ENCODE measurements around the gene USP54. TPM values are rescaled to one million over a fixed set of nuclear protein-coding genes. Genes with fewer than 3 reads are reported as not detected.

The USP54 gene
- total and polyA plus RNA-seq, 2 of the 13 experiments (the other 11 are each of a cell fraction or from before 2014, with no cell fraction given), result 18.1 to 25.0 TPM

- Histone ChIP-seq H3K9ac (ENCODE audit: insufficient read depth, low read depth, low read length) (peak overlapping the region; percentile 99), H2AFZ (ENCODE audit: low read length) (peak overlapping the region; percentile 82), H3K27ac (ENCODE audit: extremely low read length, insufficient read depth, low read length) (peak overlapping the region; percentile 84), H3K36me3 (replicated peaks in 1 of 2; ENCODE audit: control insufficient read depth in 1 of 2, insufficient read depth in 2 of 2, low read length in 2 of 2) (no peaks in the 10 kb centered on the region), H3K27me3 (ENCODE audit: control insufficient read depth in 1 of 2, insufficient read depth in 2 of 2, low read length in 2 of 2) (no peaks in the 10 kb centered on the region; a peak in 1 of 5 replicates), H4K20me1 (ENCODE audit: insufficient read depth, low read length) (no peaks in the 10 kb centered on the region), H3K9me3 (ENCODE audit: low read length) (no peaks in the 10 kb centered on the region), H3K4me2 (ENCODE audit: low read depth, low read length) (peak overlapping the region; percentile 89), H3K4me1 (ENCODE audit: insufficient read depth, low read length) (peaks cover 39% of the 10 kb centered on the region), H3K79me2 (ENCODE audit: insufficient read depth, low read length) (peaks cover 23% of the 10 kb centered on the region), H3K4me3 (replicated peaks in 1 of 3; ENCODE audit: insufficient read depth in 1 of 3, low read depth in 2 of 3, low read length in 3 of 3) (peak overlapping the region; percentile 75 to 92 (median 89))
- intact Hi-C loops (cut with micrococcal nuclease; ENCODE audit: unreplicated experiment), result loop anchor here (2.0 to 5.0 kb wide), 2 partner anchors 39 to 214 kb away; partner anchors contain the start of gene ANXA7
- TSS peak; percentile 90 for BruUV-seq (replicated peaks)
- FAIRE-seq (peak; percentile 87), ATAC-seq (peak; percentile 96), DNase-seq (ENCODE audit: low spot score) (peak; percentile 96)
- ChIA-PET CTCF (ENCODE audit: low intra/inter-chr PET ratio, low total read pairs) (no interaction called here), POLR2A (interaction anchor here (0.7 to 2.6 kb wide), 19 partner anchors 9 to 214 kb away, joined by 3 to 13 read pairs (median 4); partner anchors contain the start of genes PPP3CB and USP54)
- in situ Hi-C loops (cut with HindIII; ENCODE audit: extremely low pct_ligation_motif_present, low pct_unique_long_range_greater_than_20kb), result loop anchor here (25.0 kb wide), 1 partner anchor 364 kb away; the partner anchor contains the start of gene MRPS16
- WGBS (ENCODE audit: low lambda C conversion rate), result 2% methylated on average over 42 of the region's 42 CpGs
- peak; percentile 96 for TF ChIP-seq YY1 (IDR thresholded peaks at IDR 0.05; ENCODE audit: insufficient read depth, insufficient replicate concordance, low read depth, low read length)
- TF ChIP-seq ZNF761 (CRISPR knock-in tag; conservative IDR thresholded peaks at IDR 0.05), result no peak
- TF ChIP-seq ATF2 (CRISPR knock-in tag; IDR thresholded peaks at IDR 0.05), result peak; percentile 45; the same call in 1 of the 2 replicates
- TF ChIP-seq, protein P1, sequence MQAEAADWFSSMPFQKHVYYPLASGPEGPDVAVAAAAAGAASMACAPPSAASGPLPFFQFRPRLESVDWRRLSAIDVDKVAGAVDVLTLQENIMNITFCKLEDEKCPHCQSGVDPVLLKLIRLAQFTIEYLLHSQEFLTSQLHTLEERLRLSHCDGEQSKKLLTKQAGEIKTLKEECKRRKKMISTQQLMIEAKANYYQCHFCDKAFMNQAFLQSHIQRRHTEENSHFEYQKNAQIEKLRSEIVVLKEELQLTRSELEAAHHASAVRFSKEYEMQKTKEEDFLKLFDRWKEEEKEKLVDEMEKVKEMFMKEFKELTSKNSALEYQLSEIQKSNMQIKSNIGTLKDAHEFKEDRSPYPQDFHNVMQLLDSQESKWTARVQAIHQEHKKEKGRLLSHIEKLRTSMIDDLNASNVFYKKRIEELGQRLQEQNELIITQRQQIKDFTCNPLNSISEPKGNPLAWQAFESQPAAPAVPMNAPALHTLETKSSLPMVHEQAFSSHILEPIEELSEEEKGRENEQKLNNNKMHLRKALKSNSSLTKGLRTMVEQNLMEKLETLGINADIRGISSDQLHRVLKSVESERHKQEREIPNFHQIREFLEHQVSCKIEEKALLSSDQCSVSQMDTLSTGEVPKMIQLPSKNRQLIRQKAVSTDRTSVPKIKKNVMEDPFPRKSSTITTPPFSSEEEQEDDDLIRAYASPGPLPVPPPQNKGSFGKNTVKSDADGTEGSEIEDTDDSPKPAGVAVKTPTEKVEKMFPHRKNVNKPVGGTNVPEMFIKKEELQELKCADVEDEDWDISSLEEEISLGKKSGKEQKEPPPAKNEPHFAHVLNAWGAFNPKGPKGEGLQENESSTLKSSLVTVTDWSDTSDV (CRISPR knock-in tag; IDR thresholded peaks at IDR 0.05), result no peak
- TF ChIP-seq ZBTB21 (CRISPR knock-in tag; IDR thresholded peaks at IDR 0.05), result no peak
- TF ChIP-seq ZNF138 (CRISPR knock-in tag; IDR thresholded peaks at IDR 0.05; ENCODE audit: low read depth), result no peak
- peak; percentile 58 for TF ChIP-seq ZNF781 (CRISPR knock-in tag; IDR thresholded peaks at IDR 0.05; ENCODE audit: borderline replicate concordance, not compliant biosample characterization)
- peak; percentile 68 for TF ChIP-seq ARNT2 (CRISPR knock-in tag; IDR thresholded peaks at IDR 0.05; ENCODE audit: low read depth)
- TF ChIP-seq ZNF577 (CRISPR knock-in tag; IDR thresholded peaks at IDR 0.05; ENCODE audit: borderline replicate concordance, low read depth), result no peak
- no peak for TF ChIP-seq ZSCAN25 (CRISPR knock-in tag; IDR thresholded peaks at IDR 0.05)
- no peak for TF ChIP-seq GMEB2 (CRISPR knock-in tag; IDR thresholded peaks at IDR 0.05; ENCODE audit: low read depth)
- peak; percentile 96 for TF ChIP-seq U2AF2 (IDR thresholded peaks at IDR 0.05; ENCODE audit: low read depth, low read length)
- TF ChIP-seq PLRG1 (conservative IDR thresholded peaks at IDR 0.05), result no peak
- TF ChIP-seq ZNF710 (CRISPR knock-in tag; IDR thresholded peaks at IDR 0.05; ENCODE audit: borderline replicate concordance), result no peak
- TF ChIP-seq ZNF792 (CRISPR knock-in tag; IDR thresholded peaks at IDR 0.05), result no peak
Observed at GRCh38 chr10:73625884-73626752, 35.0 kb upstream of the USP54 start.
